Loucy (cell line): Measurements from ENCODE around the gene PARVA.

ENCODE experiments used
- EZH2phosphoT487 ChIP-seq: fragments of 200-600 bp; IDR thresholded peaks from 2 replicates; pipeline ENCODE4 v1.6.1; 2018; ENCODE audit warnings: antibody characterized with exemption, mild to moderate bottlenecking, moderate library complexity, borderline replicate concordance
- TF ChIP-seq, protein P1 (sequence below): fragments of 200-600 bp; sonication (generic); conservative IDR thresholded peaks from 2 replicates; pipeline ENCODE4 v1.5.1; 2014; ENCODE audit warnings: mild to moderate bottlenecking, antibody characterized with exemption, low read length

DNA sequence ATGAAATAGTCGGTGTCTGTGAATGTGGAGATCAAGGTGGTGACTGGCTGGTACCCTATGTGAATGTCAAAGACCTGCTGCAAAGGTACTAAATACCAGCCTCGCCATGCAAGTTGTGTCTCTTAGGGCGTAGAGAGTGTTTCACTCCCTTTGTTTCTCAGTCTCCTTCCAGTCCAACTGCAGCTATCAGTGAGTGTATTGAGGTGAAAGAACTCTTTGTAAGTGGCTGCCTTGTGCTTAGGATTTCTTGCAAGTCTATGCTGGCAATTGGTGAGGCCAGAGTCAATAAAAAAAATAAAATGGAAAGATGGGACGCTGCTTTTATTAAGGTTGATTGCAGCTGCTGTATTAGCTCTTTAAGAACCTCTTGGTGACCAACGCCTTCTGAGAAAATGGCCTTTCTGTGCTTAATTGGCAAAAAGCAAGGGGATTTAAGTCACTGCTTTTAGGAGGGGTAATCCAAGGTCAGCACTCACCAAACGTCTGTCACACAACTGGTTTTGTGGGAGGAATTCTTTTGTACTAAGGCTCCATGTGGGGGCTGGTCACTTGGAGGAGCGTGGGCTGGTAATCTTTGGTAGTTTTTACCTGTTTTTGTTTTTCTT is 95.1 kb downstream of the PARVA start:
- TF ChIP-seq, protein P1, sequence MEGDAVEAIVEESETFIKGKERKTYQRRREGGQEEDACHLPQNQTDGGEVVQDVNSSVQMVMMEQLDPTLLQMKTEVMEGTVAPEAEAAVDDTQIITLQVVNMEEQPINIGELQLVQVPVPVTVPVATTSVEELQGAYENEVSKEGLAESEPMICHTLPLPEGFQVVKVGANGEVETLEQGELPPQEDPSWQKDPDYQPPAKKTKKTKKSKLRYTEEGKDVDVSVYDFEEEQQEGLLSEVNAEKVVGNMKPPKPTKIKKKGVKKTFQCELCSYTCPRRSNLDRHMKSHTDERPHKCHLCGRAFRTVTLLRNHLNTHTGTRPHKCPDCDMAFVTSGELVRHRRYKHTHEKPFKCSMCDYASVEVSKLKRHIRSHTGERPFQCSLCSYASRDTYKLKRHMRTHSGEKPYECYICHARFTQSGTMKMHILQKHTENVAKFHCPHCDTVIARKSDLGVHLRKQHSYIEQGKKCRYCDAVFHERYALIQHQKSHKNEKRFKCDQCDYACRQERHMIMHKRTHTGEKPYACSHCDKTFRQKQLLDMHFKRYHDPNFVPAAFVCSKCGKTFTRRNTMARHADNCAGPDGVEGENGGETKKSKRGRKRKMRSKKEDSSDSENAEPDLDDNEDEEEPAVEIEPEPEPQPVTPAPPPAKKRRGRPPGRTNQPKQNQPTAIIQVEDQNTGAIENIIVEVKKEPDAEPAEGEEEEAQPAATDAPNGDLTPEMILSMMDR = no peak
- TF ChIP-seq EZH2phosphoT487 = no peak
